Body of pancreas (tissue), 4 donors: ENCODE measurements around the gene GNAZ. TPM values are rescaled to one million over a fixed set of nuclear protein-coding genes. Genes with fewer than 3 reads are reported as not detected.

ENCODE experiments used
- ATAC-seq: fragments of 150-250 bp; one replicate; pipeline ENCODE4 v1.9.1; 2016
- DNase-seq, 4 donors: peaks; one replicate each; pipeline ENCODE4 v3.0.0-alpha.2; 2019
- H3K27ac ChIP-seq, 4 donors: fragments of 200-600 bp; sonication (generic); 1 replicate in 3 of 4; 2 replicates in 1 of 4; pipeline versions ENCODE4 v1.5.1 to v1.6.1; 2016 to 2019; ENCODE audit warnings: mild to moderate bottlenecking in 1 of 4, mixed read lengths in 1 of 4, moderate library complexity in 1 of 4
- H3K27me3 ChIP-seq, 2 donors: fragments of 200-600 bp; sonication (generic); one replicate each; pipeline ENCODE4 v1.6.0; 2016; ENCODE audit warnings: mild to moderate bottlenecking in 1 of 2
- H3K36me3 ChIP-seq, 2 donors: fragments of 200-600 bp; sonication (generic); replicated peaks in 1 of 2; 2 replicates each; pipeline ENCODE4 v1.5.1; 2016; ENCODE audit warnings: low read depth in 2 of 2; ENCODE audit not compliant: insufficient read depth in 1 of 2
- H3K4me1 ChIP-seq: fragments of 200-600 bp; sonication (generic); one replicate; pipeline ENCODE4 v1.6.0; 2016
- H3K4me3 ChIP-seq, 2 donors: fragments of 200-600 bp; sonication (generic); 1 replicate in 1 of 2; 2 replicates in 1 of 2; pipeline ENCODE4 v1.5.1; 2016 to 2019
- H3K9me3 ChIP-seq, 3 donors: fragments of 200-600 bp; sonication (generic); 1 replicate in 2 of 3; 2 replicates in 1 of 3; pipeline ENCODE4 v1.5.1; 2016
- POLR2A ChIP-seq, 3 donors: fragments of 450-650 bp; IDR thresholded peaks; one replicate each; pipeline ENCODE4 v1.6.1; 2016; ENCODE audit warnings: antibody characterized with exemption in 3 of 3, mild to moderate bottlenecking in 2 of 3
- WGBS, 2 donors: methylation state at CpG; one replicate each; pipeline ENCODE4 v1.1.5; 2017; 5-methylcytosine and 5-hydroxymethylcytosine counted together
- intact Hi-C: fragments of 100-400 bp; cut with DNase I; formaldehyde crosslinking; loops from one replicate; pipeline ENCODE4 v1.15.1; 2023
- total RNA-seq, 2 donors: library from RNA; depleted of rRNA; stranded (reverse); fragments of >200 nt; gene quantifications; one replicate each; pipeline ENCODE4 v1.1.0, GENCODE V29; 2016
- TF ChIP-seq, protein P1 (sequence below), 7 experiments: fragments of 450-650 bp in 4 of 7; fragments of 200-600 bp in 3 of 7; sonication (generic) in 3 of 7; IDR thresholded peaks; one replicate each; pipeline ENCODE4 v1.5.1; 2016 to 2019; ENCODE audit warnings: antibody characterized with exemption in 7 of 7

The GNAZ gene
- total RNA-seq, 2 donors from 2014 or later, result 0.33 to 2.3 TPM

DNA sequence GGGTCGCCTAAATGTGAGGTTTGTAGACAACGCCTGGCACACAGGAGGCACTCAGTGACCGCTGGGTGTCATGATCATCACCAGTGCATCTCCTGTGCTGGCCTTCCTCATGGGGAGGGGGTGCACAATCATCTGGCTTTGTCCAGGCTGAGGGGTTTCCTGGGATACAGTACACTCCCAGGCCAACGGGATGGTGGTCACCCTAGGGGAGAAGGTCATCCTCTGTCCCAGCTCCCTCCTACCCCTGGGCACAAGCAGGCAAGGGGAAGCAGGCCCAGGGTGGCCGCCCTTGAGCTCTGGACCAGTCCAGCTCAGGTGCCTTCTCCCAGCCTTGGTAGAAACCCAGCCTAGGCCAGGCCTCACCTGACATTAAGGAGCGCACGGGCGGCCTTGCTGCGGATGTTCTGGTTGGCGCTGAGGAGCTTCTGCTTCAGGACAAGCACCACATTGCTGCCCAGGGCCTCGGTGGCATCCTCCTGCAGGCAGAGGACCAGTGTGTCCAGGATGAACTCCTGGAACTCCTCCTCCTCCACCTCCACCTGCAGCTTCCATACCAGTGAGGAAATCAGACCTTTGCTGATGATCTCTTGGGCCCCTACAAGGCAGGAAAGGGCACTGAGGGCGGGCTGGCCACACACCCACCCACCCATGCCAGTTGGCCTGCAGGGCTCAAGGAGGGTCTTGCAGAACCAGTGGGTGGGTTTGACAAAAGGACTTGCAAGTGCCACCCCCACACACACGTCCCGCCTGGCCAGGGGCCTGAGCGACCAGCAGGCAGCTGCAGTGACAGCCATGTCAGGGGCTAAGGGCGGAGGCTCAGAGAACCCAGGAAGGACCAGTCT is 6.6 kb upstream of the GNAZ start:
- H3K36me3 ChIP-seq, result no peaks in the 10 kb centered on the region
- no peak overlapping the region for H3K4me3 ChIP-seq
- TF ChIP-seq, protein P1, sequence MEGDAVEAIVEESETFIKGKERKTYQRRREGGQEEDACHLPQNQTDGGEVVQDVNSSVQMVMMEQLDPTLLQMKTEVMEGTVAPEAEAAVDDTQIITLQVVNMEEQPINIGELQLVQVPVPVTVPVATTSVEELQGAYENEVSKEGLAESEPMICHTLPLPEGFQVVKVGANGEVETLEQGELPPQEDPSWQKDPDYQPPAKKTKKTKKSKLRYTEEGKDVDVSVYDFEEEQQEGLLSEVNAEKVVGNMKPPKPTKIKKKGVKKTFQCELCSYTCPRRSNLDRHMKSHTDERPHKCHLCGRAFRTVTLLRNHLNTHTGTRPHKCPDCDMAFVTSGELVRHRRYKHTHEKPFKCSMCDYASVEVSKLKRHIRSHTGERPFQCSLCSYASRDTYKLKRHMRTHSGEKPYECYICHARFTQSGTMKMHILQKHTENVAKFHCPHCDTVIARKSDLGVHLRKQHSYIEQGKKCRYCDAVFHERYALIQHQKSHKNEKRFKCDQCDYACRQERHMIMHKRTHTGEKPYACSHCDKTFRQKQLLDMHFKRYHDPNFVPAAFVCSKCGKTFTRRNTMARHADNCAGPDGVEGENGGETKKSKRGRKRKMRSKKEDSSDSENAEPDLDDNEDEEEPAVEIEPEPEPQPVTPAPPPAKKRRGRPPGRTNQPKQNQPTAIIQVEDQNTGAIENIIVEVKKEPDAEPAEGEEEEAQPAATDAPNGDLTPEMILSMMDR (IDR thresholded peaks at IDR 0.05), result no peak
- TF ChIP-seq POLR2A (IDR thresholded peaks at IDR 0.05), result no peak
- H3K27ac ChIP-seq, result no peak overlapping the region
- ATAC-seq, result no peak
- 60 to 86% methylated on average over 1 to 16 of the region's 16 CpGs for WGBS, 2 donors
- no peaks in the 10 kb centered on the region for H3K4me1 ChIP-seq
- no peaks in the 10 kb centered on the region for H3K27me3 ChIP-seq
- intact Hi-C loops, result no loop called here
- no peak for DNase-seq
- no peaks in the 10 kb centered on the region for H3K9me3 ChIP-seq

DNA sequence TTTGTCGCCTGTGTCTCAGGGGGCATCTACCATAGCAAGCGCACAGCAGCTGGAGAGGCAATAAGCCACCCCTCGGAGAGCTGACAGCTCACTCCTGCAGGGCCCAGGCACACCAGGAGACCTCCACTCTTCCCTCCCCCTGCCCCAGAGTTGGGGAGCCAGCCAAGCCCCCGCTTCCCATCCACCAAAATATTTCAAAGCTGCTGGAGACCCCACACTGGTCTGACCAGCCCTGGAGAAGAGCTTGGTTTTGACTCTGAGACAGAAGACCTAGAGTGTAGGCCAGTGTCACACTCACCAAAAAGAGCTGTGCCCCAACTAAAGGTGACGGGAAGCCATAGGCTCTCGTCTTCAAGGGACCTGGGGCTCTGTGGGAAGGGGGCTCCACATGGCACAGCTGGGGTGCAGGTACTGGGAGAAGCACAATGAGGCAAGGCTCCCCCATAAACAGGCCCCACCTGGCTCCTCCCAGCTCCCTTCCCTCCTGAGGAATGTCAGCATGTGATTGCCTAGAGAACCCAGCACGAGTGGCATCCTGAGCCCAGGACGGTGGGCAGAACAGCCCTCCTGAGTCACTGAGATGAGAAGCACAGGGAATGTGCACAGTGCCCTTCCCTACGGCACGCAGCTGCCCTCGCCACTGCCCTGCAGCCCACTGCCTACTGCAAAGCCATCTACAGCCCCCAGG is 5.8 kb upstream of the GNAZ start:
- H3K9me3 ChIP-seq, result no peaks in the 10 kb centered on the region
- no peak overlapping the region for H3K4me3 ChIP-seq
- H3K27me3 ChIP-seq, result no peaks in the 10 kb centered on the region
- no peak for TF ChIP-seq POLR2A (IDR thresholded peaks at IDR 0.05)
- TF ChIP-seq, protein P1 (IDR thresholded peaks at IDR 0.05), result no peak
- H3K36me3 ChIP-seq, result no peaks in the 10 kb centered on the region
- WGBS, 2 donors, result 79 to 86% methylated on average over 7 to 11 of the region's 11 CpGs
- H3K4me1 ChIP-seq, result peaks cover 6% of the 10 kb centered on the region
- H3K27ac ChIP-seq, result no peak overlapping the region
- no peak for ATAC-seq
- intact Hi-C loops, result no loop called here
- no peak for DNase-seq

DNA sequence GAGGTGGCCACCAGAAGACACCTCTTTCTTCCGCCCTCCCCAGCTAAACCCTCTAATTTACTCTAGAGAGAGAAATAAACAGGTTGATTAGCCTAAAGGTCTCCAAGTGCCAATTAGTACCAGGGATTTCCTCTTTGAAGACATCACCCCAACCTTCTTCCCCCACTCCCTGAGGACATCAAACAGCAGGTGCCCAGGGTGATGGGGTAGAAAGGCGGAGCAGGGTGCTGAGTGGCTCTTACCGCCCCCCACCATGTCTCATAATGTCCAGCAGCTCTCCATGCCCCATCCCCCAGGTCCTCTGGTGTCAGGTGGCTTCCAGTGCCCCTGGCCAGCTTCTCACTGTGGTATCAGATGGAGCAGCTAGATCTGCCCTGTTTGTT is 5.3 kb upstream of the GNAZ start:
- 86 to 92% methylated on average over 3 of the region's 3 CpGs for WGBS, 2 donors
- TF ChIP-seq, protein P1 (IDR thresholded peaks at IDR 0.05), result no peak
- TF ChIP-seq POLR2A (IDR thresholded peaks at IDR 0.05), result no peak
- intact Hi-C loops, result no loop called here
- DNase-seq, result no peak
- H3K9me3 ChIP-seq, result no peaks in the 10 kb centered on the region
- no peaks in the 10 kb centered on the region for H3K36me3 ChIP-seq
- no peaks in the 10 kb centered on the region for H3K27me3 ChIP-seq
- peaks cover 9% of the 10 kb centered on the region for H3K4me1 ChIP-seq
- no peak overlapping the region for H3K4me3 ChIP-seq
- no peak for ATAC-seq
- H3K27ac ChIP-seq, result no peak overlapping the region

DNA sequence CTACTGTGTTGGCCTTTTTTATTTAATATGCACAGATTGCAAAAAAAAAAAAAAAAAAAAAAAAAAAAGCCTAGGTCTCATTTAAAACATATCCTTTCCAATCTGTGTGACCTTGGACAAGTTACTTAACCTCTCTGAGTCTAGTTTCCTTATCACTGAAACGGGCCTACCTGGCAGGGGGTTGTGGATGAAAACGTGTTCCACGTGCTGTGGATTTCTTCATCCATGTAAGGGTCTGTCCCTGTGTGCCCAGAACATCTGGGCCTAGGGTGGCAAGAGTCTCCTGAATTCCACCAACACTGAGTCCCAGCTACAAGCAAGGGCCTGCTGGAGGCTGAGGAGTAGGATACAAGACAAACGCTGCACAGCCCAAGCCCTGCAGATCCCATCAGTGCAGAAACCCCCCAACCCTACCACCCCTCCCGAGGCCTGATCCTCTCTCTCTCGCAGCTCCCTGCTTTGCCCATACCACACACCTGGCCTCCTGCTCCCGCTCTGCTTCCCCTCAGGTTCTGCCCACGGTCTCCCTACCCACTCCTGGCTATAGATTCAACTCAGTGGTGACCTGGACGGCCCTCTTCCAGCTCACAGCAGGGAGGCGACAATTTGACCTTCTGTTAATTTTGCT is 4.7 kb upstream of the GNAZ start:
- Histone ChIP-seq H3K36me3 (no peaks in the 10 kb centered on the region), H3K4me1 (peaks cover 12% of the 10 kb centered on the region), H3K4me3 (no peak overlapping the region), H3K27me3 (no peaks in the 10 kb centered on the region), H3K27ac (no peak overlapping the region), H3K9me3 (no peaks in the 10 kb centered on the region)
- no peak for ATAC-seq
- no peak for TF ChIP-seq POLR2A (IDR thresholded peaks at IDR 0.05)
- TF ChIP-seq, protein P1 (IDR thresholded peaks at IDR 0.05), result no peak
- 61 to 66% methylated on average over 10 of the region's 10 CpGs for WGBS, 2 donors
- peak in 2 of 4 donors; percentile 5 to 7 for DNase-seq
- intact Hi-C loops, result no loop called here
